Mesendoderm (in vitro differentiated cells): Measurements from ENCODE around the gene SEPTIN10.

Source experiments
- DNase-seq: peaks from one replicate; pipeline ENCODE4 v3.0.0; 2013
- H2AK5ac ChIP-seq: 2 replicates; pipeline ENCODE4 v1.6.1; 2013; ENCODE audit warnings: low read length, inconsistent platforms
- H2BK120ac ChIP-seq: 2 replicates; pipeline ENCODE4 v1.6.1; 2013; ENCODE audit warnings: low read depth, mild to moderate bottlenecking, low read length, moderate library complexity, mixed read lengths
- H2BK15ac ChIP-seq: replicated peaks from 2 replicates; pipeline ENCODE4 v1.6.1; 2013; ENCODE audit warnings: low read depth, mild to moderate bottlenecking, moderate library complexity
- H2BK5ac ChIP-seq: 2 replicates; pipeline ENCODE4 v1.6.1; 2013; ENCODE audit warnings: low read length, inconsistent platforms
- H3K18ac ChIP-seq: 2 replicates; pipeline ENCODE4 v1.6.1; 2013; ENCODE audit warnings: mild to moderate bottlenecking, low read length, mixed read lengths
- H3K23ac ChIP-seq: one replicate; pipeline ENCODE4 v1.6.1; 2013; ENCODE audit warnings: low read length
- H3K27ac ChIP-seq: 2 replicates; pipeline ENCODE4 v1.5.1; 2013; ENCODE audit warnings: low read depth, mild to moderate bottlenecking, inconsistent platforms, low read length, moderate library complexity
- H3K27me3 ChIP-seq: 2 replicates; pipeline ENCODE4 v1.6.1; 2013; ENCODE audit warnings: low read length, control low read depth, mild to moderate bottlenecking, inconsistent platforms; ENCODE audit not compliant: insufficient read depth, poor library complexity
- H3K36me3 ChIP-seq: 2 replicates; pipeline ENCODE4 v1.6.1; 2013; ENCODE audit warnings: low read length, inconsistent platforms; ENCODE audit not compliant: control insufficient read depth, insufficient read depth
- H3K4ac ChIP-seq: one replicate; pipeline ENCODE4 v1.6.1; 2013; ENCODE audit warnings: low read depth, mild to moderate bottlenecking, low read length, moderate library complexity
- H3K4me1 ChIP-seq: 2 replicates; pipeline ENCODE4 v1.6.1; 2013; ENCODE audit warnings: low read depth, low read length, inconsistent platforms; ENCODE audit not compliant: control insufficient read depth
- H3K4me2 ChIP-seq: 2 replicates; pipeline ENCODE4 v1.6.1; 2013; ENCODE audit warnings: low read length
- H3K4me3 ChIP-seq: 2 replicates; pipeline ENCODE4 v1.5.1; 2013; ENCODE audit warnings: mild to moderate bottlenecking, low read length
- H3K56ac ChIP-seq: one replicate; pipeline ENCODE4 v1.6.1; 2013; ENCODE audit warnings: low read length
- H3K79me1 ChIP-seq: 2 replicates; pipeline ENCODE4 v1.6.1; 2013; ENCODE audit warnings: low read length, inconsistent platforms
- H3K79me2 ChIP-seq: 2 replicates; pipeline ENCODE4 v1.6.1; 2013; ENCODE audit warnings: mild to moderate bottlenecking, low read length; ENCODE audit not compliant: control insufficient read depth, insufficient read depth
- H3K9ac ChIP-seq: 2 replicates; pipeline ENCODE4 v1.6.1; 2013; ENCODE audit warnings: low read length, inconsistent platforms
- H4K5ac ChIP-seq: one replicate; pipeline ENCODE4 v1.6.1; 2013; ENCODE audit warnings: low read length
- H4K8ac ChIP-seq: one replicate; pipeline ENCODE4 v1.6.1; 2013; ENCODE audit warnings: low read depth, mild to moderate bottlenecking, control low read depth, low read length, moderate library complexity
- WGBS: extraction: QIAGEN DNeasy Blood & Tissue Kit; methylation state at CpG from one replicate; pipeline ENCODE4 v1.1.7; 2013; ENCODE audit warnings: low lambda C conversion rate, missing lambda C conversion rate; ENCODE audit not compliant: insufficient coverage; ENCODE audit errors: extremely low coverage; 5-methylcytosine and 5-hydroxymethylcytosine counted together

SEPTIN10 gene

DNA sequence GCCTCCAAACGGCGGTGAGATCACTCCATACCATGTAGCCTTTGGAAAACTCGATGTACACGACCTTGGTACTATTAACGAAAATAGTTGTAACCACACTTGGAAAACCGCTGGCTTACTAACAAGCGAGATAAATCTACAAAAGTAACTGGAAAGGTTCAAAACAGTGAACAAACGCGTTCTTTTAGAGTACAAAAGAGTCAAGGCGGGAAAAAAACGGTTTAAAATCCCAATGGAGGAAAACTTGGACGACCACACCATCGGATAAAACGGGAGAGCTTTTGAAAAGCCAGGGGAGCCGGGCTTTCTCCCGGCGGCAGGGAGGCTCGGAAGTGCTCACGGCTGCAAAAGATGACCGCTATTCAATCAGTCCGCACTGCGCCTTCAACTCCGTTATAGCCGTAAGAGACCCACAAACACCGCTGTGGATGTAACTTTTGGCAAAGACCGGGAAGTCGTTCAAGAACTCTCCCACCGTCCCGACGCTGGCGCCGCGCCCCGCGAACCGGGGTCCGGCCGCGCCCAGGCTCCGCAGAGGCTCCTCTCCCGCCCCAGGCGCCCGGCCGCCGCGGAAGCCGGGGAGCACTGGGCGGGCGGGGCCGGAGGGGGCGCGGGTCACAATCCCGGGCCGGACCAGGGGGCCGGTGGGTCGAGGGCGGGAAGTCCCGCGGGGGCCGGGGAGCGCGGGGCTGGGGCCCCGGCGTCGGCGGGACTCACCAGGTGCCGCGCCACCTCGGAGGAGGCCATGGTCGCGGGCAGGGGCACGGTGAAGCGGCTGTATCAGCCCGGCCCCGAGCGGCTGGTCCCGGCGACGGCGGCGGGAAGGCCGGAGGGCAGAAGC is 465 bp downstream of the SEPTIN10 start:
- no peak overlapping the region for H2AK5ac ChIP-seq
- peak overlapping the region; percentile 48 for H2BK15ac ChIP-seq
- H3K79me2 ChIP-seq: peaks cover 64% of the 10 kb centered on the region
- H3K27me3 ChIP-seq: no peaks in the 10 kb centered on the region
- H3K4me1 ChIP-seq: peaks cover 7% of the 10 kb centered on the region
- H4K5ac ChIP-seq: no peak overlapping the region
- H4K8ac ChIP-seq: no peak overlapping the region
- peak; percentile 71 for DNase-seq
- peak overlapping the region; percentile 100 for H3K27ac ChIP-seq
- H2BK120ac ChIP-seq: peak overlapping the region; percentile 84
- peak overlapping the region; percentile 99 for H3K18ac ChIP-seq
- H3K56ac ChIP-seq: peak overlapping the region; percentile 96
- peak overlapping the region; percentile 56 for H3K4me2 ChIP-seq
- peaks cover 9% of the 10 kb centered on the region for H3K79me1 ChIP-seq
- peak overlapping the region; percentile 99 for H3K4ac ChIP-seq
- no CpG with 5 or more reads among the region's 82 CpGs for WGBS
- no peaks in the 10 kb centered on the region for H3K36me3 ChIP-seq
- H3K4me3 ChIP-seq: peak overlapping the region; percentile 96
- peak overlapping the region; percentile 86 for H3K23ac ChIP-seq
- H2BK5ac ChIP-seq: peak overlapping the region; percentile 74
- peak overlapping the region; percentile 98 for H3K9ac ChIP-seq

- no CpG with 5 or more reads among the region's 5 CpGs for WGBS
Measured at GRCh38 chr2:109611467-109612095, 2.2 kb downstream of the SEPTIN10 start.

GRCh38 chr2:109609352-109610024 is 4.3 kb downstream of the SEPTIN10 start:
- Histone ChIP-seq H3K27ac (peak overlapping the region; percentile 67), H2AK5ac (no peak overlapping the region), H2BK5ac (no peak overlapping the region), H3K56ac (peak overlapping the region; percentile 67), H3K18ac (no peak overlapping the region), H3K27me3 (no peaks in the 10 kb centered on the region), H3K4me1 (peaks cover 10% of the 10 kb centered on the region), H4K8ac (peak overlapping the region; percentile 28), H3K36me3 (no peaks in the 10 kb centered on the region), H3K4ac (peak overlapping the region; percentile 16), H4K5ac (no peak overlapping the region), H3K9ac (peak overlapping the region; percentile 38), H3K4me2 (no peak overlapping the region), H3K4me3 (no peak overlapping the region), H2BK120ac (no peak overlapping the region), H2BK15ac (no peak overlapping the region), H3K79me2 (peaks cover 64% of the 10 kb centered on the region), H3K79me1 (peaks cover 7% of the 10 kb centered on the region), H3K23ac (no peak overlapping the region)
- DNase-seq: peak; percentile 74
- no CpG with 5 or more reads among the region's 8 CpGs for WGBS

More at GRCh38 chr2:109611467-109612095, 2.2 kb downstream of the SEPTIN10 start:
- Histone ChIP-seq H3K4ac (no peak overlapping the region), H3K23ac (no peak overlapping the region), H3K18ac (no peak overlapping the region), H3K4me3 (no peak overlapping the region), H2BK5ac (no peak overlapping the region), H2BK15ac (no peak overlapping the region), H3K79me1 (peaks cover 9% of the 10 kb centered on the region), H4K5ac (no peak overlapping the region), H3K9ac (peak overlapping the region; percentile 38), H3K36me3 (no peaks in the 10 kb centered on the region), H4K8ac (no peak overlapping the region), H3K79me2 (peaks cover 72% of the 10 kb centered on the region), H3K27me3 (no peaks in the 10 kb centered on the region), H3K4me1 (peaks cover 7% of the 10 kb centered on the region), H3K27ac (no peak overlapping the region), H2AK5ac (no peak overlapping the region), H2BK120ac (no peak overlapping the region), H3K56ac (peak overlapping the region; percentile 53), H3K4me2 (peak overlapping the region; percentile 43)
- DNase-seq: no peak

DNA sequence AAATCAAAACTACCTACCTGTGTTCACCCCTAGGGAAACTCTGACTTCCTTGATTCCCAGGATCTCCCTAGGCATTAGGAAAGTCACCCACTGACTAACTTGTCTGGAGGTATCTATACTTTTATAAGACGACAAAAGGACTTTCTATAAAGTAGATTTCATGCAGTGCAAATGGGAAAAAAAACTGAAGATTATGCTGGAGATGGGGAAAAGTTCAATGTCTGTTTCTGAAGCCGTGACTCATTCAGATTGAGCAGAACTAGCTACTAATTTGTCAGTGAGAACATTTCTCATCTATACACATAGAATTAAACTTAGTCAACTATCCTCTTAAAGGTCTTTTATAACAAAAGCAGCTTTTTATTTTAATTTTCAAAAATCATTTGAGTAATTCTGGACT is 6.0 kb downstream of the SEPTIN10 start:
- Histone ChIP-seq H3K27me3 (no peaks in the 10 kb centered on the region), H4K8ac (no peak overlapping the region), H3K9ac (no peak overlapping the region), H2BK5ac (no peak overlapping the region), H2BK120ac (no peak overlapping the region), H3K4me3 (no peak overlapping the region), H2AK5ac (no peak overlapping the region), H3K27ac (no peak overlapping the region), H3K23ac (no peak overlapping the region), H3K18ac (no peak overlapping the region), H3K56ac (no peak overlapping the region), H2BK15ac (no peak overlapping the region), H3K36me3 (no peaks in the 10 kb centered on the region), H3K4me1 (peaks cover 10% of the 10 kb centered on the region), H4K5ac (no peak overlapping the region), H3K79me2 (peaks cover 64% of the 10 kb centered on the region), H3K79me1 (peaks cover 7% of the 10 kb centered on the region), H3K4me2 (no peak overlapping the region), H3K4ac (no peak overlapping the region)
- DNase-seq: no peak
- no CpG with 5 or more reads among the region's 2 CpGs for WGBS

- no CpG with 5 or more reads among the region's 5 CpGs for WGBS
- H3K79me2 ChIP-seq: peaks cover 55% of the 10 kb centered on the region
- no peak overlapping the region for H4K8ac ChIP-seq
- no peak overlapping the region for H3K18ac ChIP-seq
- H3K27ac ChIP-seq: no peak overlapping the region
- no peak overlapping the region for H3K4me2 ChIP-seq
- no peak overlapping the region for H2BK120ac ChIP-seq
- H2BK15ac ChIP-seq: no peak overlapping the region
- H3K23ac ChIP-seq: no peak overlapping the region
- peak; percentile 49 for DNase-seq
- H3K36me3 ChIP-seq: no peaks in the 10 kb centered on the region
- H3K79me1 ChIP-seq: peaks cover 12% of the 10 kb centered on the region
- no peak overlapping the region for H3K4ac ChIP-seq
- H2BK5ac ChIP-seq: no peak overlapping the region
- no peaks in the 10 kb centered on the region for H3K27me3 ChIP-seq
- H3K4me3 ChIP-seq: no peak overlapping the region
- peaks cover 10% of the 10 kb centered on the region for H3K4me1 ChIP-seq
- no peak overlapping the region for H4K5ac ChIP-seq
- no peak overlapping the region for H3K56ac ChIP-seq
- peak overlapping the region; percentile 6 for H3K9ac ChIP-seq
- no peak overlapping the region for H2AK5ac ChIP-seq
Measured at GRCh38 chr2:109604597-109604996, 9.2 kb downstream of the SEPTIN10 start.
